ENCODE measurements around the gene ETV5.
A peak's percentile ranks its signal among the peaks of the same experiment; 100 is the strongest.

Gene ETV5

GRCh38 chr3:186108941-186109865 is at the start of gene ETV5:
TSS of gene ETV5 (minus strand) at chr3:186109089. CDS start at chr3:186105868, 3,221 bp downstream.
- DNase-seq (ENCODE audit: low read depth) = peak; percentile 99
- TF ChIP-seq CTCF (IDR thresholded peaks at IDR 0.05; ENCODE audit: control insufficient read depth, insufficient read depth, low read depth, low read length, missing control alignments) = no peak
- peak within 1 kb of the TSS; percentile 72 for H3K4me3 ChIP-seq (ENCODE audit: control insufficient read depth, low read depth, low read length)

- TF ChIP-seq CTCF (IDR thresholded peaks at IDR 0.05; ENCODE audit: control insufficient read depth, insufficient read depth, low read depth, low read length, missing control alignments) = no peak
- DNase-seq (ENCODE audit: low read depth) = no peak
- no peak overlapping the region for H3K4me3 ChIP-seq (ENCODE audit: control insufficient read depth, low read depth, low read length)
These were observed 45.8 kb upstream of the ETV5 start for GRCh38 chr3:186154641-186155040.

GRCh38 chr3:186152889-186153292 is 44.0 kb upstream of the ETV5 start:
- no peak for DNase-seq (ENCODE audit: low read depth)
- TF ChIP-seq CTCF (IDR thresholded peaks at IDR 0.05; ENCODE audit: control insufficient read depth, insufficient read depth, low read depth, low read length, missing control alignments) = no peak
- no peak overlapping the region for H3K4me3 ChIP-seq (ENCODE audit: control insufficient read depth, low read depth, low read length)

GRCh38 chr3:186152361-186152798 is 43.5 kb upstream of the ETV5 start:
- no peak overlapping the region for H3K4me3 ChIP-seq (ENCODE audit: control insufficient read depth, low read depth, low read length)
- no peak for TF ChIP-seq CTCF (IDR thresholded peaks at IDR 0.05; ENCODE audit: control insufficient read depth, insufficient read depth, low read depth, low read length, missing control alignments)
- DNase-seq (ENCODE audit: low read depth) = no peak

- DNase-seq (ENCODE audit: low read depth) = no peak
- no peak for TF ChIP-seq CTCF (IDR thresholded peaks at IDR 0.05; ENCODE audit: control insufficient read depth, insufficient read depth, low read depth, low read length, missing control alignments)
- no peak overlapping the region for H3K4me3 ChIP-seq (ENCODE audit: control insufficient read depth, low read depth, low read length)
These were observed 42.4 kb upstream of the ETV5 start for GRCh38 chr3:186151077-186151971.

- no peak overlapping the region for H3K4me3 ChIP-seq (ENCODE audit: control insufficient read depth, low read depth, low read length)
- no peak for TF ChIP-seq CTCF (IDR thresholded peaks at IDR 0.05; ENCODE audit: control insufficient read depth, insufficient read depth, low read depth, low read length, missing control alignments)
- no peak for DNase-seq (ENCODE audit: low read depth)
These were observed 41.3 kb upstream of the ETV5 start for GRCh38 chr3:186150041-186150830.

All from AG09309 (cell line).